Fibroblast of lung (primary cell): Measurements from ENCODE around the gene PSMA7. TPM values are rescaled to one million over a fixed set of nuclear protein-coding genes. Genes with fewer than 3 reads are reported as not detected.

ENCODE experiments used
- DNase-seq, 2 donors: peaks; one replicate each; pipeline versions ENCODE4 v3.0.0 to v3.0.0-alpha.2; 2010; ENCODE audit warnings: low read depth in 2 of 2
- H2AFZ ChIP-seq: 2 replicates; pipeline ENCODE4 v1.5.1; 2012; ENCODE audit warnings: low read length, control low read depth, inconsistent platforms
- H3K27ac ChIP-seq: 2 replicates; pipeline ENCODE4 v1.5.1; 2011; ENCODE audit warnings: low read length, control low read depth; ENCODE audit not compliant: insufficient read depth
- H3K27me3 ChIP-seq: 2 replicates; pipeline ENCODE4 v1.5.1; 2011; ENCODE audit warnings: mild to moderate bottlenecking, low read length; ENCODE audit not compliant: control insufficient read depth, insufficient read depth
- H3K36me3 ChIP-seq: 2 replicates; pipeline ENCODE4 v1.5.1; 2011; ENCODE audit warnings: low read length; ENCODE audit not compliant: control insufficient read depth, insufficient read depth
- H3K4me1 ChIP-seq: 2 replicates; pipeline ENCODE4 v1.5.1; 2011; ENCODE audit warnings: low read length; ENCODE audit not compliant: control insufficient read depth, insufficient read depth; ENCODE audit errors: extremely low read depth
- H3K4me2 ChIP-seq: 2 replicates; pipeline ENCODE4 v1.5.1; 2011; ENCODE audit warnings: low read length, control low read depth; ENCODE audit not compliant: insufficient read depth; ENCODE audit errors: extremely low read depth
- H3K4me3 ChIP-seq, 4 experiments: fragments of 200-600 bp in 1 of 4; sonication (generic) in 1 of 4; replicated peaks in 1 of 4; 2 replicates each; pipeline ENCODE4 v1.5.1; 2011 to 2016; ENCODE audit warnings: low read length in 4 of 4, low read depth in 3 of 4, mild to moderate bottlenecking in 3 of 4, control low read depth in 2 of 4, inconsistent platforms in 1 of 4, mixed read lengths in 1 of 4; ENCODE audit not compliant: insufficient read depth in 1 of 4; ENCODE audit errors: control extremely low read depth in 1 of 4
- H3K79me2 ChIP-seq: 2 replicates; pipeline ENCODE4 v1.5.1; 2012; ENCODE audit warnings: mild to moderate bottlenecking, low read length, inconsistent platforms; ENCODE audit not compliant: control insufficient read depth, insufficient read depth
- H3K9ac ChIP-seq: 2 replicates; pipeline ENCODE4 v1.5.1; 2011; ENCODE audit warnings: mild to moderate bottlenecking, low read length, control low read depth; ENCODE audit not compliant: insufficient read depth
- H3K9me3 ChIP-seq: 2 replicates; pipeline ENCODE4 v1.5.1; 2012; ENCODE audit warnings: low read depth, low read length; ENCODE audit not compliant: control insufficient read depth, insufficient read depth
- H4K20me1 ChIP-seq: 2 replicates; pipeline ENCODE4 v1.5.1; 2011; ENCODE audit warnings: low read length; ENCODE audit not compliant: control insufficient read depth, insufficient read depth; ENCODE audit errors: extremely low read depth
- CTCF ChIP-seq, 2 donors: IDR thresholded peaks in 1 of 2; conservative IDR thresholded peaks in 1 of 2; 1 replicate in 1 of 2; 2 replicates in 1 of 2; pipeline ENCODE4 v1.5.1; 2011 to 2012; ENCODE audit warnings: low read length in 2 of 2, control low read depth in 1 of 2, inconsistent platforms in 1 of 2, low read depth in 1 of 2, mild to moderate bottlenecking in 1 of 2
- EZH2 ChIP-seq: IDR thresholded peaks from 2 replicates; pipeline ENCODE4 v1.5.1; 2012; ENCODE audit warnings: low read length, control low read depth, mild to moderate bottlenecking; ENCODE audit errors: missing control alignments
- polyA plus RNA-seq, 2 donors: library from polyadenylated mRNA; depleted of rRNA in 1 of 2; stranded (reverse) in 1 of 2; unstranded in 1 of 2; fragments of >200 nt; gene quantifications; 2 replicates each; pipeline ENCODE4 v1.2.1, GENCODE V29; 2011 to 2012; ENCODE audit warnings: missing spikeins in 1 of 2
- total RNA-seq: library from RNA; depleted of rRNA; stranded (reverse); fragments of >200 nt; gene quantifications from 2 replicates; pipeline ENCODE4 v1.2.1, GENCODE V29; 2014

PSMA7 gene
- total and polyA plus RNA-seq, 2 donors (not counting 1 experiment from before 2014, with no cell fraction given), result 234 to 342 TPM

- TF ChIP-seq EZH2 (no peak), CTCF (conservative IDR thresholded peaks at IDR 0.05 in 1 of 2, IDR thresholded peaks at IDR 0.05 in 1 of 2; ENCODE audit: low read depth in 1 of 2, low read length in 2 of 2) (no peak)
- no peaks in the 10 kb centered on the region for H3K27me3 ChIP-seq
- H3K27ac ChIP-seq, result no peak overlapping the region
- H3K4me2 ChIP-seq, result no peak overlapping the region
- peaks cover 22% of the 10 kb centered on the region for H3K36me3 ChIP-seq
- H3K9me3 ChIP-seq, result no peaks in the 10 kb centered on the region
- peaks cover 4% of the 10 kb centered on the region for H3K4me1 ChIP-seq
- H2AFZ ChIP-seq, result no peak overlapping the region
- H3K79me2 ChIP-seq, result no peaks in the 10 kb centered on the region
- no peak overlapping the region for H3K4me3 ChIP-seq
- H4K20me1 ChIP-seq, result no peaks in the 10 kb centered on the region
- no peak for DNase-seq
- no peak overlapping the region for H3K9ac ChIP-seq
These were observed 21.0 kb upstream of the PSMA7 start for GRCh38 chr20:62163986-62164762.

- Histone ChIP-seq H4K20me1 (no peaks in the 10 kb centered on the region), H3K4me3 (no peak overlapping the region), H2AFZ (no peak overlapping the region), H3K27me3 (no peaks in the 10 kb centered on the region), H3K9me3 (no peaks in the 10 kb centered on the region), H3K27ac (no peak overlapping the region), H3K79me2 (peaks cover 2% of the 10 kb centered on the region), H3K4me1 (peaks cover 4% of the 10 kb centered on the region), H3K9ac (no peak overlapping the region), H3K36me3 (peaks cover 22% of the 10 kb centered on the region), H3K4me2 (no peak overlapping the region)
- no peak for DNase-seq
- TF ChIP-seq CTCF (conservative IDR thresholded peaks at IDR 0.05 in 1 of 2, IDR thresholded peaks at IDR 0.05 in 1 of 2; ENCODE audit: low read depth in 1 of 2, low read length in 2 of 2) (no peak), EZH2 (no peak)
These were observed 20.3 kb upstream of the PSMA7 start for GRCh38 chr20:62163485-62163865.

- no peak for DNase-seq
- H3K4me3 ChIP-seq, result no peak overlapping the region
- no peaks in the 10 kb centered on the region for H3K27me3 ChIP-seq
- no peak for TF ChIP-seq CTCF (conservative IDR thresholded peaks at IDR 0.05 in 1 of 2, IDR thresholded peaks at IDR 0.05 in 1 of 2; ENCODE audit: low read depth in 1 of 2, low read length in 2 of 2)
- TF ChIP-seq EZH2, result no peak
- no peak overlapping the region for H2AFZ ChIP-seq
- H3K79me2 ChIP-seq, result peaks cover 3% of the 10 kb centered on the region
- H3K36me3 ChIP-seq, result peaks cover 21% of the 10 kb centered on the region
- no peak overlapping the region for H3K27ac ChIP-seq
- H4K20me1 ChIP-seq, result no peaks in the 10 kb centered on the region
- H3K4me2 ChIP-seq, result no peak overlapping the region
- no peaks in the 10 kb centered on the region for H3K9me3 ChIP-seq
- peaks cover 4% of the 10 kb centered on the region for H3K4me1 ChIP-seq
- no peak overlapping the region for H3K9ac ChIP-seq
These were observed 19.7 kb upstream of the PSMA7 start for GRCh38 chr20:62162765-62163484.
